HG02678 (cell line): ENCODE results near the gene MTHFR.

Experiments
- ATAC-seq: cut with Tn5 transposase; IDR thresholded peaks from one replicate; pipeline ENCODE4 v1.9.1; 2021; ENCODE audit warnings: mild to moderate bottlenecking, moderate library complexity; ENCODE audit not compliant: unreplicated experiment

MTHFR gene

DNA sequence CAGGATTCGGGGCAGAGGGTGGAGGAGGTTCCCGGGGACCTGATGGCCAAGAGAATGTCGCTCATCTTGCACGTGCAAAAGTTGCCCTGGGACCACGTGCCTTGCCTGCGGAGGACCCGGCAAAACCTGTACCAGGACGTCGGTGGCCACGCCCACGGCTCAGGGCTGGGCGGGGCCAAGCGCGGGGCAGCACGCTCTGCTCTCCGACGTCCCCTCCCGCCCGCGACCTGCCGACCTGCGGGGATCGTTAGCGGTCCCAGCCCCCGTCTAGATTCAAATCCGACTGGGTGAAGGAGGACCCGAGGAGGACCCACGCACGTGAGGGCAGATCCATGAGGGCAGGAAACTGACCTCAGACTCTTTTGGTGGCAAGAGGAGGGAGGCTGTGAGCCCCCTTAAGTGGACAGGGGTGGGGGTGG lies 43.8 kb downstream of the MTHFR start, which contains the start of gene C1orf167:
TSS of gene C1orf167 (plus strand) at position 206 of the 419 bp plus-strand sequence. CDS start 2,208 bp downstream, outside the sequence.
- ATAC-seq, result no peak

DNA sequence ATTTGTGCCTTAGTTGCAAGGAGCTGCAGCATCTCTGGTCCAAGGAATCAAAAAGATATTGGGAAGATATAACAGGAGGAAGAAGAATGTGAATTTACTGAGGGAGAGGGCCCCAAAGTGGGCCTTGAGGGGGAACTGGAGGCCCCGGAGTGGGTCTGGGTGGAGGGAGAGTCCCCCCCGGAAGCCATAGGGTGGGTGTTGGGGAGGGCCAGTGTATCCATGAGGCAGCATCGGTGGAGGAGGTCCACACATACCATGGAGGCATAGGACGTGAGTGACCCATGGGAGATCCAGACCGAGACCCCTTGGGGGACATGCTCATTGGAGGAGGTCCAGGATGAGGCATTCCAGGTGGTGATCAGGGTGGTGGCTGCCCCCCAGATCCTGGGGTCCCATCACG lies 44.5 kb downstream of the MTHFR start:
- ATAC-seq, result no peak

GRCh38 chr1:11759791-11760190 lies 46.0 kb downstream of the MTHFR start:
- no peak for ATAC-seq

DNA sequence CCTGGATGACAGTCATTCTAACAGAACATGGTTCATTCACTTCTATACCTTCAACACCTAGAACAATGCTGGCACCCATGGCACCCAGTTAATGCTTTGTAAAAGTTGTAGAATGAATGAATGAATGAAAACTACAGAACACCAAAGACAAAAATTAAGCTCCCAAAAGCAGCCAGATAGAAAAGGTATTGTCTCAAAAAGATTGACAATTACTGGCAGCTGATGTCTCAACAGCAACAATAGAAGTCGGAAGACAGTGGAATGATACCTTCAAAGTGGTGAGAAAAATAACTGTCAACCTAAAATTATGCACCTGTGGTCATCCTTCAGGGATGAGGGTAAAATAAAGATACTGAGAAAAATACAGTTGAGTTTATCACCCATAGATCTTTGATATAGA lies 48.7 kb downstream of the MTHFR start:
- ATAC-seq, result no peak

GRCh38 chr1:11753555-11754208 lies 52.1 kb downstream of the MTHFR start:
- ATAC-seq, result no peak

DNA sequence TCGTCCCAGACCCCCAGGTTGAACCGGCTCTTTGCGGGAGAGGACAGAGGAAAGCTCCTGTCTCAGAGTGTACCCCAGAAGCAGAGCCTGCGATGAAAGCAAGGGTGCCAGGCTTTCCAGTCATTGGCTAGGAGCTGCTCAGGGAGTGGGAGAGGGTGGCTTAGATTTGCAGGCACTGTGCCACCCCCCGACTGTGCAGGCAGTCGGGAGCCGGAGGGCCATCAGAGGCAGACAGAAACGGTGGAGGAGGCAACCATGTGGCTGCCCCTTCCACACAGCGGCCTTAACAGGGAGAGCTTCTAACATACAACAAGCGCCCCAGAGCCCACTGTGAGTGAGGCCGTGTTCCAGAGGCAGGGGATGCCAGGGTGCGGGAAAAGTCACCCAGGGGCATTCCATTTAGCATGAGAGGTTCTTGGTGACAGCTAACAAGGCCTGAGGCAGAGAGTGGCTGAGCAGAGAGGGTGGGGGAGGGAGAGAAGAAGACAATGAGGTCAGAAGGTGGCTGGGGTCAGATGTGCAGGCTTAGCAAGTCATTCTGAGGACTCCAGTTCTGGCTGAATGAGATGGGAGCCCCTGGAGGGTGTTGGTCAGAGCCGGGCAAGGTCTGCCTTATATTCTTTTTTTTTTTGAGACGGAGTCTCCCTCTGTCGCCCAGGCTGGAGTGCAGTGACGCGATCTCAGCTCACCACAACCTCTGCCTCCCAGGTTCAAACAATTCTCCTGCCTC lies 53.2 kb downstream of the MTHFR start:
- no peak for ATAC-seq

DNA sequence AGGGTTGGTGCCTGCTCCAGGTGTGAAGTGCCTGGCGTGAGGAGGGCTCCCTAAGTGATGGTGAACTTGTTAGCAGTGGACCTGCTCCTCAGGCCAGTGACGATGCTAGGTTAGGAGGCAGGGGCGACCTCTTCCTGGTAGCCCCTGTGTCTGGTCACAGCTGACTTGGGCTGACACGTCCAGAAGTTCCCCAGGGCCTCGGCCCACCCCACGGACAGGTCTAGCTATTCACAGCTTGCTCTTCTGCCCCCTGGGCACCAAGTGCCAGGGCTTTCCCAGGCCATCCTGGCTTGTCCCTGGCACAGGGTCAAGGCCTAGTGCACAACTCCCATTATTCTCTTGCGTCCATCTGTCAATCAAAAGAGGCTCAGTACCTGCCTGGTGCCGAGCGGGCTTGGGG lies 54.7 kb downstream of the MTHFR start:
- ATAC-seq, result no peak

DNA sequence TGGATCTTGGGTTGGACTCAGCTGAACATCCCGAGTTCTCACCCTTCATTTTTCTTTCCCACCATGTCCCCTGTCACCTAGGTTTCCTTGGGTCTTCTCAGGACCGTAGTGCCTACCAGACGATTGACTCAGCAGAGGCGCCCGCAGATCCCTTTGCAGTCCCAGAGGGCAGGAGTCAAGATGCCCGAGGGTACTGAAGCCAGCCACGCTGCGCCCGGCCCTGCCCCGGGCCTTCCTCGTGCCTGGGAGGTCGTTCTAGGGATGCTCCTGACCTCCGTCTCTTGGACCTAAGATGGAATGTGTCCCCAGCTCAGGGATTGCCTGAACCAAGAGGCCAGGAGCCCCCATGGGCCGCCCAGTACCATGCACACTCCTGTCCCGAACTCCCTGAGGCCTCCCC lies 55.8 kb downstream of the MTHFR start:
- ATAC-seq, result no peak

- ATAC-seq, result no peak
Measured at GRCh38 chr1:11749203-11749689, 56.5 kb downstream of the MTHFR start.

- no peak for ATAC-seq
Measured at GRCh38 chr1:11748294-11749202, 57.2 kb downstream of the MTHFR start.

DNA sequence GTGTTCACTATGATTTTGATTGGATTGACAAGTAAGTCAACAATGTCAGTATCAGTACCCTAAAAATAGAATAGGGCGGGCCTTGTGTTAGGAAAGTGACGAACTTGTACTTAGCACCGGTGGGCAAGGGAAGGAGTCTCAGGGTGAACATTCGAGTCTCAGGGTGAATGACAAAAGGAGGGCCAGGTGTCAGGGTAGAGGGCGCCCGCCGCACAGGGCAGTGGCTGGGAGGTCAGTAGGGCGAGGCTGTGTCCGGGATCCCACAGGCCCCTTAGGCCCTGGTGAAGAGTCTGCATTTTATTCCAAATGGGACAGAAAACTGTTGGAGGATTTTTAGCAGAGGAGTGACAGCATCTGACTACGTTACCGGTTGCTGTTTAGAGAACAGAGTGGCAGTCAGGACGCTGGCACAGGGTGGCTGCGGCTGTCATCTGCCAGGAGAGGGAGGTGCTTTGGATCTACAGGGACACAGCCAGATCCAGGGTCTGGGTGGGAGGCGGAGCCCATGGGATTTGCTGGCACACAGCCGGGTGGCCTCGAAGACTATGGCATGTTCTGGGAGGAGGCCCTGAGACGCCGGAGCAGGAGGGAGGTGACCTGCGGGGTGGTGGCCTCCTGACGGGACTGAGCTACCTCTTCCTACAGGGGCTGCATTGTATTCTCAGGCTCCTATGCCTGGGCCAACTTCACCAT lies 58.8 kb downstream of the MTHFR start:
- no peak for ATAC-seq

DNA sequence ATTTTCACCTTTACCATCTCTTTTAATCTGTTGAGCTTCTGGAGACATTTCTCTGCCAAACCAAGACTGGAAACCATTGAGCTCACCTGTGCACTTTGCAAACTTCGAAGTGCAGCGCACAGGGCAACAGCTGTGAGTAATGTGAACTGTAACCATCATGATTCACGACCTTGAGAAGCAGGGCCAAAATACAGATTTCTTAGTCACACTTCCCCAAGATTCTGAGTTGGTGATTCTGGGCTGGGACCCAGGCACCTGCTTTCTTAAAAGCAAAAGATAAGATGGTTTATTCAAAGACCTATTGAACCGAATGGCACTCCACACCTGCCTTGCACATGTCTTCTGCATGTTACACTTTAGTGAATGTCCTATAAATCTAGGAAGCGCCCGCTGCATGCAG lies 59.7 kb downstream of the MTHFR start:
- ATAC-seq, result no peak

DNA sequence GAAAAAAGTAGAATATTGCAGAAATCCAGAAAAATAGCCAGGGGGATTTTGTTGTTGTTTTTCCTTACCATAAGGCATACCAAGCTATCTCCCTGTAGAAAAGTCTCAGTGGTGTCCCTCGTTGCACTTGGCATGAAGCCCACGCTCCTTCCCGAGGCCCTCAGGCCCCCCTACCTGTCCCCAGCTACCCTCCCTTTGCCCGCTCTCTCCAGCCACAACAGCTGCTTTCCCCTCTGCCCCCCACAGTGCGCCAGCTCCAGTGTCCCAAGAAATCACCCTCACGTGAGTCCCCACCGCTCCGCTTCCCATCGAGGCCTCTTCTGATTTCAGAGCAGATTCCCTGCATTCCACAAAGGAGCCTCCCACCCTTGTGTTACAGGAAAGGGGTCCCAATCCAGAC lies 61.5 kb downstream of the MTHFR start:
- no peak for ATAC-seq

- ATAC-seq, result no peak
Measured at GRCh38 chr1:11741919-11742558, 63.7 kb downstream of the MTHFR start.

DNA sequence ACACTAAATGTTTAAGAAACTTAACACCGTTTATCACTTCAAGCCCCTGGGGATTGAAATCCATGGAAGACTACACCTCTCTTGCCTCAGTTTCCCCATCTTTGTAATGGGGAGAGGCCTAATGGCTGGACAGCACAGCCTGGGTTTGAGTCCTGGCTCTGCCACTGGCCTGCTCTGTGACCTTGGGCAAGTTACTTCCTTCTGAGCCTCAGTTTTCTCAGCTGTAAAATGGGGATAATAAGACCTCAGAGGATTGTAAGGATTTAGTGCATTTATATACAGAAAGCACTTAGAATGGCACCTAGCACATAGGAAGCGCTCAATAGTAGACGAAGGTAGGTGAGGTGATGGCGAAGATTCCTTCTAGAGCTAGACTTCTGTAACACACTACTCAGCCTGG lies 64.3 kb downstream of the MTHFR start:
- ATAC-seq, result no peak

- ATAC-seq, result no peak
Measured at GRCh38 chr1:11740258-11741192, 65.2 kb downstream of the MTHFR start.

DNA sequence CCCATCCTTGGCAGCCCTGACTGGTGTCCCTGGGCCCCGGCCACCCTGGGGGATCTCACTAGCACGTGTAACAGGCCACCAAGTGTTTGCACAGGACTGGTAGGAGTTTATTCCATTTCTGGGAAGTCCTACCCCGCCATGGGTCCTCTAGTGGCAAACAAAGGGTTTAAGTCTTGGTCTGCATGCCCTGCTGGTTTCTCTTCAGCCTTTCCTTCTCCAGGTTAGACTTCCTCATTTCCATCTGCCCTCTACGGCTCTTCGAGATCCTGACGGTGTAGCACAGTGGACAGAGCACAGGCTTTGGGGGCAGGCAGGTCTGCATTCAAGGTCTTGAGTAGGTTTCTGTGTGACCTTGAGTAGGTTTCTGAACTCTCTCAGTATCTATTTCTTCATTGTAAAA lies 67.0 kb downstream of the MTHFR start:
- ATAC-seq, result no peak

- no peak for ATAC-seq
Measured at GRCh38 chr1:11738096-11738495, 67.7 kb downstream of the MTHFR start.
